Left ventricle myocardium inferior (tissue), 1 donor: ENCODE data around the gene SOX6. TPM values are rescaled to one million over a fixed set of nuclear protein-coding genes. Genes with fewer than 3 reads are reported as not detected.

Source experiments
- DNase-seq: peaks from one replicate; pipeline ENCODE4 v3.0.0-alpha.2; 2020
- H3K27ac ChIP-seq: fragments of 200-600 bp; replicated peaks from 2 replicates; pipeline ENCODE4 v1.8.0; 2021
- H3K27me3 ChIP-seq: fragments of 200-600 bp; 2 replicates; pipeline ENCODE4 v1.8.0; 2021; ENCODE audit warnings: low read depth
- H3K36me3 ChIP-seq: fragments of 200-600 bp; 2 replicates; pipeline ENCODE4 v1.8.0; 2021
- H3K4me1 ChIP-seq: fragments of 200-600 bp; 2 replicates; pipeline ENCODE4 v1.8.0; 2021
- H3K4me3 ChIP-seq: fragments of 200-600 bp; 2 replicates; pipeline ENCODE4 v1.8.0; 2021; ENCODE audit warnings: mild to moderate bottlenecking, moderate library complexity
- H3K9me3 ChIP-seq: fragments of 200-600 bp; replicated peaks from 2 replicates; pipeline ENCODE4 v1.8.0; 2021
- intact Hi-C: fragments of 100-400 bp; cut with micrococcal nuclease; formaldehyde crosslinking; loops from one replicate; pipeline ENCODE4 v1.11.0; 2022
- total RNA-seq: library from RNA; stranded (reverse); fragmentation: NEBNext Ultra II Directional; extraction: Animal tissue kit (Norgen Biotek cat#: 25700); gene quantifications from one replicate; pipeline ENCODE4 v1.2.1, GENCODE V29; 2021
- TF ChIP-seq, protein P1 (sequence below): fragments of 200-600 bp; IDR thresholded peaks from 2 replicates; pipeline ENCODE4 v1.8.0; 2021; ENCODE audit warnings: antibody characterized with exemption, mild to moderate bottlenecking, borderline replicate concordance
- donor health status: DM: no; HTN: yes; CAD: no; lungs with severe emphysema.

Gene SOX6
- total RNA-seq, 1 donor from 2014 or later, result 20.2 TPM

DNA sequence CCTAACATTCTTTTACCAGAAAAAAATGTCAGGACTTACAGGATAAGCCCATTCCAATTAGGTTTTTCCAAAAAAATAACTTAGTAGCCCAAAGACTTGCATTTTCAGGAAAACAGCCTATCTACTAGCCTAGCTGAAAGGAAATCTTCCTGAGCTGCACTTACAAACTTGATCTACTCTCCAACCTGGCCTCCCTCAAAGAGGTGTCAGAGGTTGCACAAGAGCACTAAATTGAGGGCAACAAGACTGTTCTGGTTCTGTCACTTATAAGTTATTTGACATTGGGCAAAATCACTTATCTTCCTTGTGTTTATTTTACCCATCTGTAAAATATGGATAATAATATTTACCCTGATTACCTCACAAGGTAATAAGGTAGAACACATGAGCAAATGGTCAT is 7.9 kb upstream of the SOX6 start:
- Histone ChIP-seq H3K36me3 (no peaks in the 10 kb centered on the region), H3K4me3 (no peak overlapping the region), H3K27me3 (no peaks in the 10 kb centered on the region), H3K27ac (no peak overlapping the region), H3K9me3 (no peaks in the 10 kb centered on the region), H3K4me1 (peaks cover 34% of the 10 kb centered on the region)
- TF ChIP-seq, protein P1, sequence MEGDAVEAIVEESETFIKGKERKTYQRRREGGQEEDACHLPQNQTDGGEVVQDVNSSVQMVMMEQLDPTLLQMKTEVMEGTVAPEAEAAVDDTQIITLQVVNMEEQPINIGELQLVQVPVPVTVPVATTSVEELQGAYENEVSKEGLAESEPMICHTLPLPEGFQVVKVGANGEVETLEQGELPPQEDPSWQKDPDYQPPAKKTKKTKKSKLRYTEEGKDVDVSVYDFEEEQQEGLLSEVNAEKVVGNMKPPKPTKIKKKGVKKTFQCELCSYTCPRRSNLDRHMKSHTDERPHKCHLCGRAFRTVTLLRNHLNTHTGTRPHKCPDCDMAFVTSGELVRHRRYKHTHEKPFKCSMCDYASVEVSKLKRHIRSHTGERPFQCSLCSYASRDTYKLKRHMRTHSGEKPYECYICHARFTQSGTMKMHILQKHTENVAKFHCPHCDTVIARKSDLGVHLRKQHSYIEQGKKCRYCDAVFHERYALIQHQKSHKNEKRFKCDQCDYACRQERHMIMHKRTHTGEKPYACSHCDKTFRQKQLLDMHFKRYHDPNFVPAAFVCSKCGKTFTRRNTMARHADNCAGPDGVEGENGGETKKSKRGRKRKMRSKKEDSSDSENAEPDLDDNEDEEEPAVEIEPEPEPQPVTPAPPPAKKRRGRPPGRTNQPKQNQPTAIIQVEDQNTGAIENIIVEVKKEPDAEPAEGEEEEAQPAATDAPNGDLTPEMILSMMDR, result no peak
- DNase-seq, result no peak
- intact Hi-C loops, result no loop called here

DNA sequence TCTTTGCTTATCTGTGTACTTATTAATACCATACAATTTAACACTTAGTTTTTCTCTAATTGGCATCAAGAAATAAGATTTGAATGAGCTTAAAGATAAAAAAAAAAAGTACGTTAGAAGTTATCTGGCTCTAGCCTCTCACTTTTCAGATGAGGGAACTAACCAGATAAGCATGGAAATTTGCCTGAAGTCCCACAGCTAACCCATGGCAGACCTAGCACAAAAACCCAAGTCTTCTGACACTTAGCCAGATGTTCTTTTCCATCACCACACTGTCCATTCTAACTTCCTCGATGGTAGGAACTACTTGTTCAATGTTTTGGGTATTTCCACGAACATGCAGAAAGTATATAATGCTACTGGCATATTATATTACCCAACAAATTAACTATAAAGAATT is 7.4 kb upstream of the SOX6 start:
- Histone ChIP-seq H3K9me3 (no peaks in the 10 kb centered on the region), H3K4me1 (peaks cover 37% of the 10 kb centered on the region), H3K4me3 (no peak overlapping the region), H3K36me3 (no peaks in the 10 kb centered on the region), H3K27me3 (no peaks in the 10 kb centered on the region), H3K27ac (no peak overlapping the region)
- DNase-seq, result no peak
- TF ChIP-seq, protein P1, result no peak
- intact Hi-C loops, result no loop called here

DNA sequence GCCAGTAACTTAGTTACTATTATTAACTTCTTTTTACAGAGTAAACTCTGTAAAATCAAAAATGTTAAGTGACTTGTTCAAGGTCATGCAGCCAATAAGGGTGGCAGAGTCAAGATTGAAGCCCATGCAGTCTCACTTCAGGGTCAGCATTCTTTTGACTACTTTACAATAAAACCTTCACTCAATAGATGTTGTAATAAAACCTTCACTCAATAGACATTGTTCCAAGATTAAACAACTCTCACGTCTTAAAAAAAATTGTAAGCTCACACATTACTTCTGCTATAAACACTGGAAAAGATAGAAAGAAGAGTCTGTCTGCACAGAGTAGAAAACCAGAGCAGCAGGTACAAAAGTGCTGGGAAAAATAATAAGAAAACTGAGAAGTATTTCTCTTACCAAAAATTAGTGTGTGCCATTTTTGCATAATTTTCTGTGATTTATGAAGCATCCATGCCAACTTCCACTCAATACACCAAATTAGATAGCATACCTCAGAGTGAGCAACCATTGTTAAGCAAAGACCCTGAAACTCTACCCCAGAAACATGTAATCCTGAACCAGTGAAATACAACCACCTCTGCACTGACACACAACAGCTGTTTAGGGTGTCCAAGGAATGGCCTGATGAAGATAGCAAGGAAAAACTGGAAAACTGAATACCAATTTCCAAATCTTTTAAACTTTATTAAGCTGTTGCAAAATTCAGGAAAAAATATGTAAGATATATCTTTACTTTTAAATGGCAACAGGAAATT is 4.9 kb upstream of the SOX6 start:
- intact Hi-C loops, result no loop called here

DNA sequence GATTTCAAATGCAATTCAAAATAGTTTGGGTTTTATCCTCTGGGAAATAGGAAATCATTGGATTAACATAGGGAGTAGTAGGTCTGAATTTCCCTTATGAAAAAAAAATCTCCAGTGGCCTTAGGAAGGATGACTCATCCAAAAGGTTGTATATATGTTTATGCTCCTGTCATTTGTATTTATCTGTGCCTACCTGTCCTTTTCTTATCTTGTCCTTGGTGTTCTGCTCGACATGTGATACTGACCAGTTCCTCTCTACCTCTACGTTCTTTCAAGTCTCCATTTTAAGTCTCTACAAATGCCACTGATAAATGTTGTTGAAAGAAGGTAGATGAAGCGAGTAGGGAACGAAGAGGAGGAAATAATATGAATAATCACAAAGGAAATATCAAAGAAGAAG is 3.0 kb upstream of the SOX6 start:
- Histone ChIP-seq H3K4me1 (peaks cover 56% of the 10 kb centered on the region), H3K36me3 (no peaks in the 10 kb centered on the region), H3K27ac (no peak overlapping the region), H3K27me3 (no peaks in the 10 kb centered on the region), H3K9me3 (no peaks in the 10 kb centered on the region), H3K4me3 (no peak overlapping the region)
- no peak for DNase-seq
- intact Hi-C loops, result no loop called here
- TF ChIP-seq, protein P1, result no peak

More for the DNA sequence above, 4.9 kb upstream of the SOX6 start:
- Histone ChIP-seq H3K4me3 (no peak overlapping the region), H3K4me1 (peaks cover 56% of the 10 kb centered on the region), H3K36me3 (no peaks in the 10 kb centered on the region), H3K9me3 (no peaks in the 10 kb centered on the region), H3K27ac (no peak overlapping the region), H3K27me3 (no peaks in the 10 kb centered on the region)
- TF ChIP-seq, protein P1, result no peak
- no peak for DNase-seq

DNA sequence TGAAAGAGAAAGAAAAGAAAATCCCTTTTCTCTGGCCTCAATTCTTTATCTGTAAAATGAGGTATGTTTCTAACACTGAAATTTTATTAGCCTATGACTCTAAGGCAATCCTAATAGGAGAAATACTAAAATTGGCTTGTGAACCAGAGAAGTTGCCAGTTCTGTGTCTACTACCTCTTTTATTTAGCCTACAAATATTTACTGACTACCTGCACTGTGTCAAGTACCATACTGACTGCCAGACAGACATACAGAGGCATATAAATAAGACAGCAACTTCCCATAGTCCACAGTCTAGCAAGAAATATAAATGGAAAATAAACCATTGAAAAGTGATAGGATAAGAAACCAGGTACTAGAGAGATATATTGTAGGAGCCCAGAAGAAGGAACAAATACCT is 2.4 kb upstream of the SOX6 start:
- Histone ChIP-seq H3K4me3 (no peak overlapping the region), H3K27me3 (no peaks in the 10 kb centered on the region), H3K27ac (no peak overlapping the region), H3K36me3 (no peaks in the 10 kb centered on the region), H3K9me3 (no peaks in the 10 kb centered on the region), H3K4me1 (peaks cover 50% of the 10 kb centered on the region)
- intact Hi-C loops, result no loop called here
- TF ChIP-seq, protein P1, result no peak
- no peak for DNase-seq
